ENCODE measurements around the gene BROX.

GRCh38 chr1:222781251-222781650 lies 68.9 kb downstream of the BROX start:
- TF ChIP-seq GATA2 (IDR thresholded peaks at IDR 0.05; ENCODE audit: low read depth, low read length) (no peak), GATA3 (IDR thresholded peaks at IDR 0.05; ENCODE audit: low read depth, low read length) (no peak)

Data from SH-SY5Y (cell line).